Prostate gland (tissue), 2 donors: Measurements from ENCODE around the gene JMJD1C.

Source experiments
- CTCF ChIP-seq, 4 experiments: fragments of 200-600 bp in 2 of 4; fragments of 450-650 bp in 2 of 4; sonication (generic) in 2 of 4; IDR thresholded peaks; 1 replicate in 3 of 4; 2 replicates in 1 of 4; pipeline ENCODE4 v1.5.1; 2016 to 2019; ENCODE audit warnings: antibody characterized with exemption in 4 of 4, mild to moderate bottlenecking in 2 of 4, moderate library complexity in 2 of 4
- POLR2A ChIP-seq: fragments of 450-650 bp; IDR thresholded peaks from one replicate; pipeline ENCODE4 v1.6.1; 2016; ENCODE audit warnings: antibody characterized with exemption, mild to moderate bottlenecking
- POLR2AphosphoS5 ChIP-seq: sonication (generic); formaldehyde crosslinking; IDR thresholded peaks from one replicate; pipeline ENCODE4 v1.6.1; 2017; ENCODE audit warnings: antibody characterized with exemption

DNA sequence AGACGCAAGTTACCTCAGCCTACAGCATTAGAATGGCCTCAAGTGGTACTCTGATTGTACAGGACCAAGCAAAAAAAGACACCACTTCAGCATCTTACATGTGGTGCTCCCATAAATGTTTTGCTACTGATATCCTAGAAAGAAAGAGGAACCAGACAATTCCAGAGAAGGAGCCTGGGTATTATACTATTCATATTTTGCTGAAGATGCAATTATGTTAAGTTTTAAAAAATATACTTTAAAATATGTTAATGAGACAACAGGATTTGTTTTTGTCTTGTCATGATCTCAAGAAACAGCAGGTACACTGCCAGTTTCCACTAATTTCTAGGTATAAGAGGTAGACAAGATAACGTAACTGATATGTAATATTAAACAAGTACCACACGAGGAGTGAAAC is 92.6 kb downstream of the JMJD1C start:
- TF ChIP-seq CTCF (IDR thresholded peaks at IDR 0.05) (no peak), POLR2A (no peak), POLR2AphosphoS5 (no peak)
